Activated CD4-positive, alpha-beta T cell treated with anti-CD3 and anti-CD28 coated beads for 48 hours (primary cell): ENCODE measurements around the gene JPH4.
"Not testable (repeated sequence)": the region's sequence is repeated elsewhere in the genome, so short reads cannot be mapped to it uniquely, and the experiment has no call there.

Experiments used
- DNase-seq: peaks from one replicate; pipeline ENCODE4 v3.0.0-alpha.2; 2020

The JPH4 gene

DNA sequence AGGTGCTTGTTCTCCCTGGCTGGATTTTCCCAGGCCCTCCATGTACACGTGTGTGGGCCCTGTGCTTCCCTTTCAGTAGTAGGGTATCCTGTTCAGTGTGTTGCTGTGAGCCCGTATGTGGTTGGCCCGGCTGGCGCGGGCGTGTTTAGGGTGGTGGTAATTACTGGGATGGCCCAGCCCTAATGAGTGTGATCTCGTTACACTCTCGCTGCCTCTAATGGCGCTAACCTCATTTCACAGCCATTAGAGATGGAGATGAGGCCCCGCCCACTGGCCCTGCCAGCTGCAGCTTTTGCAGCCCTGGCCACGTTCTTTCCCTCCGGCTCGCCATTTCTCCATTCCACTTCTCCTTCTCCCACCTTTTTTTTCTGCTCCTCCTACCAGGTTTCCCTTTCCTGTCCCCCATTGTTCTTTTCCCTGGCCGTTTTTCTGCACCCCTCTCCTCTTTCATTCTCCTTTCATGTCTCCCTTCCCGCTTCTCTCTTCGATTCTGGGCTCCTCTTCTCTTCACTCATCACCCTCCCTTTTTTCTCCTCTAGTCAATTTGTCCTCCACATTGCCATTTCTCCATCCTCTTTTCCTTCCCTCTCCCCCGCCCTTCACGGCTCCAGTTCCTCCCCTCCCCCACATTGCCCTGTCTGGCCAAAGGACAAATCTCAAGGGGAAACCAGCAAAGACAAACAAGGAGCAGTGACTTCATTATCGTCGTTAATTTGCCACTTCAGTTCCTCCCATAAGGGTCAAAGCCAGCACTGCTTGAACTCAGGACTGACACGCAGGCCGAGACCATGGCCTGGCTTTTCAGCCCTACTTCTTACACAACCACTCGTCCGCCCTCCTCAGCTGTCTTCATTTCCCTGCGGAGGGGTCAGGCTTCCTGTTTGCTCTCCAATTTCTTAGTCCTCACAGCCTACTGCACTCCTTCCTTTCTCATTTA lies 33.8 kb downstream of the JPH4 start:
- DNase-seq = no peak

DNA sequence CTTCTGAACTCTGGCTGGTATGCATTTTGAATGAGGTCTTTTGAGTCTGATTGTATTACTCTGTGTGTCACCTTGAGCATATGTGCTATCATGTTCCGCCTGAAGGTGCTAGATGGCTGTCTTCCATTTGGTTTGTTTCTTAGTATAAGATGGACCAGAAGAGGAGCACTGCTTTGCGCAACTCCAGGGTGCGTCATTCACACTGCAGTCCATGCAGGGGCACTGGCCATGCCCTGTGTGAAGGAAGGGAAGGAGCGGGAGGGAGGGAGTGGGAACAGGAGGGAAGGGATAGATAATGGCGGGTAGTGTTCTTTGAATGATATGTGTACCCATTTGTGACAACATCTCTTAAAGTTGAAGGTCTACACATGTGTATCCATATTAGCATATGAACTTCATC lies 35.2 kb downstream of the JPH4 start:
- DNase-seq = no peak

DNA sequence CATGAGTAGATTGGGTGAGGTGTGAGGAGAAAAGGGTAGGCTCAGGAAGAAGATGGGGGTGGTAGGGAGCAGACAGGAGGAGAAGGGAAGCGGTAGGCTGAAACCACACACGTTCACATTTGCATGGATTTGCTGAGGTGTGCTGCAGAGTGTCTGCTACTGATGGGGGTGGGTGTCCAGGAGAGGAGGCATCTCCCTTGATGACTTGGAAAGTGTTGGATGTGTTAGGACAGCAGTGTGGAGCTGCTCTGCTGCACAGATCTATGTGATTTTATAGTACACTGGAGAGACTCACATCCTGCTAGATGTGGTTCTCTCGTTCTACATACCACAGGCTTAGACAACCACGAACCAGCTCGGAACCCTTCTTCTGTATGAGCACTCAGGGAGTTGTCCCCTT lies 36.3 kb downstream of the JPH4 start:
- DNase-seq = no peak

DNA sequence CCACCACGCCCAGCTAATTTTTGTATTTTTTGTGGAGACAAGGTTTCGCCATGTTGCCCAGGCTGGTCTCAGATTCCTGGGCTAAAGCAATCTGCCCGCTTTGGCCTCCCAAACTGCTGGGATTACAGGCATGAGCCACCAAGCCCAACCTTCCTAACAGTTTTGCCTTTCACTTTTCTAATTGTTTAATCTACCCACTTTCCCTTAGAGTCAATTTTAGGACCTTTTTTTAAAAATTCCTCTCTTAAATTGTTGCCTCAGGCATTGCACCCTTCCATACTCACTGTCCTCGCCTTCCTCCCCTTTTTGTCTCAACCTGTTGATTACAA lies 38.5 kb downstream of the JPH4 start:
- no peak for DNase-seq

DNA sequence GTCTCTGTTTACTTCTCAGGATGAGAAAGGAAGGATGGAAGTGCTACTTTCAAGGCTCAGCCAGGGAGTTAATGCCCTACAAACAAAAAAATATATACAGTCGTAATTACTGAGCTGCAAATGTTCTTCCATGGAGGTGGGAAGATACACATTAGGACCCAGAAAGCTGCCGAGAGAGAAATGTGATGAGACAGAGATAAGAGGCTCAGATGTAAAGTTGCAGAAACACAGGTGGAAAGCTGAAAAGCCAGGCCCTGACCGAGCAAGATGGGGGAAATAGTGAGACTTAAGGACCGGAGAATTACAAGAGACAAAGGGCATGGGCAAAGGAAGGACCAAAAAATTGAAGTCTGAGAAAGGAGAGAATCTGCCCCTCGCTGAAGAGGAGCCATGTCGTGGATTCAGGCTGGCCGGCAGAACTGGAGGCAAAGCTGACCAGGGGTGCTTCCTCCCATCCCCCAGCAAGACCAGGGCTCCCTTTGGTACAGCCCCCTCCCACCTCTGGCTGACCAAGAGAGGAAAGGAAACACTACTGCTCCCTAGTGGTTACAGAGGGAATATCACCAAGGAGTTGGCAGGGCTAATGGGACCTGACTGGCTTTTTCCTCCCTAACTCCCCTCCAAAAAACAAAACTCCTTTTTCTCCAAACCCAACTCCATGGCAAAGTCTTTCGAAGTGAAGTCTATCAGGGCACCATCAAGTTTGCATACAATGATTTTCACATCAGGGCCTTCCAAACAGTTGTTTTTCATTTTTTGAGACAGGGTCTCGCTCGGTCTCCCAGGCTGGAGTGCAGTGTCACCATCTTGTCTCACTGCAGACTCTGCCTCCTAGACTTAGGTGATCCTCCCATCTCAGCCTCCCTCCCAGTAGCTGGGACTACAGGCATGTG lies 39.1 kb downstream of the JPH4 start:
- peak; percentile 19 for DNase-seq

DNA sequence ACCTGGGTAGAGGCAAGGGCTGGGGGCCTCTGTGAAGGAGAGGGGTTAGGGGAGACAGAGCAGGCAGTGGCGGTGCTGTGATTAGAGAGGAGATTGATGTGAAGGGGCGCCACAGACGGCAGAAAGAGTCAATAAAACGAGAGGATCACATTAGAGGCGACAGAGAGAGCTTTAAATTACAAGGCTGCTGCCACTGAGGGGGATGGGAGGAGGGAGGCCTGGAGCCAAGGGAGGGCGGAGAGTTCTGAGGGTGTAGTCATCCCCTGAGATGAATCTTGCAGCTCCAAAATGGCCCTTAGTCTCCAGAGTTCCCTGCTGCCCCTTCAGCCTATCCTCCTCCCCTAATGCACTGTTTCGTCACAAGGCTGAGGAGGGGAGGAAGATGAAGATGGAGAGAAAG lies 39.8 kb downstream of the JPH4 start:
- DNase-seq = no peak

DNA sequence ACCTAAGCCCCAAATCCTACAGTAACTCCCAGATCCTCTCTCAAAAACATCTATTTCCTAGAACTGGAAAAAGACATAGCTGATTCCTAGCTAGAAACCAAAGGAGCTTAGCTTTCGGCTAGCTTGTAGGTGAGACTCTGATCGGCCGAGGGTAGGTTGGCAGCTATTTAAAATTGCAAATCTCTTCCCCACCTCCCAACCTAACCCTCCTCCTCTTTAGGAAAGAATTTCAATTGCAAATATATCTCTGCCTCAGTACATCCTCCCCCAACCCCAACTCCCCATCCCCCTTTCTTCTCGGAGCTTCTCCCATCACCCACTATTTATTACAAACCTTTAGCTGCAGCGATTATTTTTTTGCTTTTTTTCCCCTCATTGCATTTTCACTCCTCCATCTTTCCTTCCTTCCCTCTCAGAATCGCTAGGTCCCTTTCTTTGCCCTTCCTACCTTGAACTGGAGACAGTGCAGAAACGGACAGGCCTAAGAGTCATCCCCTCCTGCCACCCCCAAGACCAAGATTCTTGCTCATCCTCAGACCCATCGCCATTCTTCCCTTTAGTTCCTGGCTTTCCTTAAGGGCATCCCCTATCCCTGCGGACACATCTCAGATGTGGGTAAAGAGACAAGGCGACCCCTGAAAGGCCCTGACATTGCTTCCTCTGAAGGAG lies 40.4 kb downstream of the JPH4 start:
- no peak for DNase-seq

DNA sequence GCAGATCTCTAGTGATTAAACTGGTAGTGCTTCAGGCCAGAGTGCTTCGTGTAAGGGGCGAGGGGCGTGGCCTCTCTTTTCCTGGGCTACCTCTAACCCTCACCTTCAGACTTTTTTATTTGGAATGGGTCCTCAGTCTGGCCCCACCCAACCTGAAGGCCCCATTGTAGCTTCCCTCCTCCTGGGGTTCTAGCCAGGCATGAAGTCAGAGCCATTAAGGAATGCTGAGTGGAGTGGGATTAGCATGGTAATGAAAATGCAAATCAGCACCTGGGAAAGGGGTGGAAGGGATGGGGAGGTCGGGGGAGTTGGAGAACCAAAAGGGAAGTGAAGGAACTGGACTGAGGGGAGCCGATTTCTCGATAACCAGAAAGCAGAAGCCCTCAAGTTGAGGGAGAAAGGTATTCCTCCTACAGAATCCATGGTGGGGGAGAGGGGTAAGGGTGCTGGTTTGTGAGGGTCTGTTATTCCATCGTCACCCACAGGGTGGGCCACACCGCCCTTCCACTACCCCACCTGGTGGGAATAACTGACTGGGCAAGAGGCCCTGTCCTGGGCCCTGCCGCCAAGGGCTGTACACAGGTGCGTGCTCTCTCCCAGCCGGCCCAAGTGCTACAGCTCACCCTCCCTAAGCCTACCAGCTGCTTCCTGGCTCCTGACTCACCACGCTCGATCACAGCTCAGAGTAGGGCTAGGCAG lies 41.1 kb downstream of the JPH4 start:
- DNase-seq = no peak

DNA sequence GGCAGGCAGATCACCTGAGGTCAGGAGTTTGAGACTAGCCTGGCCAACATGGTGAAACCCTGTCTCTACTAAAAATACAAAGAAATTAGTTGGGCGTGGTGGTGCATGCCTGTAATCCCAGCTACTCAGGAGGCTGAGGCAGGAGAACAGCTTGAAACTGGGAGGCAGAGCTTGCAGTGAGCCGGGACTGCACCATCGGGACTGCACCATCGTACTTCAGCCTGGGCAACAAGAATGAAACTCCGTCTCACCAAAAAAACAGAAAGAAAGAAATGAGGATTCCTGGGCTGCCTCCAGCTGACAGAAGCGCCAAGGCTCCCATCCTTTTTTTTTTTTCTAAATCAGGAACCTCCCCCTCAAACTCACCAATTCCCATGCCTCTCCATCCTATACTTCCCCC lies 41.7 kb downstream of the JPH4 start:
- not testable (repeated sequence) for DNase-seq

DNA sequence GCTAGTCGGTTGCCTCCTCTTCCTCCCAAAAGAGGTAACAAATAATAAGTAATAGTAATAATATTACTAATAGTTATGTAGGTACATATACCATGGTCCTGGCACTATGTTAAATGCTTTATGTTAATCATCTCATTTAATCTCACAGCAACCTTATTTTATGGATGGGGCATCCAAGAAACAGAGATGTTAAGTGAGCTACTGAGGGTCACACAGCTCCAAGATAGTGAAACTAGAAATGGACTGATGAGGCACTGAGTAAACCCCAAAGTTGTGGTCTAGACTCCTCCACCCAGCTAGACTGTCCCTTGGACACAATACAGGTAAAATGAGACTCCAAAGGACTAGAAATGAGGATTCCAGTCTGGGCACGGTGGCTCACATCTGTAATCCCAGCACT lies 42.1 kb downstream of the JPH4 start:
- DNase-seq = no peak

DNA sequence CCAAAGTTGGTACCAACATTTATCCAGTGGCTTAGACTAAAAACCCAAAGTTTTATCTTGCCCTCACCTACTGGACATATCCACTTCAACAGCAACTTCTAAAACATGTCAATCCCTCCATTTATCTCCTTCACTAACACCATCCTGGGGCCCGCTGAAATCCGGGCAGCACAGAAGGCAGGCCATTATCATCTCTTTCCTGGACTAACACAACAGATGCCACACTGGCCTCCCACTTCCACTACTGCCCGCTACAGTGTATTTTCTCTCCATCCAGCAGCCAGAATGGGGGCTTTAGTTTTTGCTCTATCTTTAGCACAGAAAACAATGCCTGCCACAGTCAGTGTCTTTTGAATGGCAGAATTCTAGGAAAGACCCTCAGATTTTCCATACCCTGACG lies 42.6 kb downstream of the JPH4 start:
- DNase-seq = no peak

DNA sequence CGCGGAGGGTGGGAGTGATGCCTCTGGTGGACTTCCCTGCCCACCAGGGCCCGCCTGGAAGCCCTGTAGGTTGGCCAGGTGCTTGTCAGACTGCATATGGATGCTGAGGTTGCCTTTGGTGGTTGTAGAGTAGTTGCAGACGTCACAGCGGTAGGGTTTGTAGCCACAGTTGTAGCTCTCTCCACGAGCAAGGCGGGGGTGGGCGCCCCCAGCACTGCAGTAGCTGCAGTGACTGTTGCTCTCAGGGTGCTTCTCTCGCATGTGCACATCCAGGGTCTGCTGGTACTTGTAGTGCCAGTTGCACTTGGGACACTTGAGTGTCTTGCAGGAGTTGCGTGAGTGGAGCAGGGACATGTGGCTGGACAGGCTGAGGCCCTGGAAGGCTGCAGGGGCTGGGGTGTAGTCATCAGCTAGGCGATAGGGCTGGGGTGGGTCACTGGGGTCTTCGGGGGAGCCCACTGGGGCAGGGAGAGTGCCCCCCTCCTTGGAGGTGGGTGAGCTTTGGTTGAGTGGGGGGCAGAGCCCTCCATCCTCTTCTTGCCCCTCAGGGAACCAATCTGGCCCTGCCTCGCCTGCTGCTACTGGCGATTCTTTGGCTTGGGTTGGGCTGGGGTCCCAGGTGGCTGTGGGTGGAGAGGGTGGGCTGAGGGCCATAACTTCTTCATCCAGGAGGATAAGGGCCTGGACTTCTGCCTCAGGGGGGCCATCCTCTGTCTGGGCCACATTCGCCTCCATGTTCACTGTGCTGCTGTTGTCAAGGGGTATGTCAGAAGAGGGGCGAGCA lies 44.7 kb downstream of the JPH4 start:
- no peak for DNase-seq

DNA sequence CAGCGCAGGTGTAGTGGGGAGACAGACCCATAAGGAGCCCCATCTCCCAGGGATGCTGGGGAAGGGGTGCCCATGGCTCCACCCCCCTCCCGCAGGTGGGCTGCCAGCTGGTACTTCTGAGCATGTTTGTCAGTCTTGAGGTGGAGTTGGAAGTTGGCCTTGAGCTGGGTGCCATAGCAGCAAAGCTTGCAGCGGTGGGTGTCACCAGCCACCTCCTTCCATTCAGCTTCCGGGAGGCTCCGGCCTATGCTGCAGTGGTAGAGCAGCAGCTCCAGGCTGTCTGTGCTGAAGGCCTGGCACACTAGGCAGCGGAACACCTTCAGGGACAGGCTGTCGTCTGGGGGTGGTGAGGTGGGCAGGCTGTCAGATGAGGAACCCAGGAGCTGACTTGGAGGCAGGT lies 45.9 kb downstream of the JPH4 start:
- DNase-seq = no peak

DNA sequence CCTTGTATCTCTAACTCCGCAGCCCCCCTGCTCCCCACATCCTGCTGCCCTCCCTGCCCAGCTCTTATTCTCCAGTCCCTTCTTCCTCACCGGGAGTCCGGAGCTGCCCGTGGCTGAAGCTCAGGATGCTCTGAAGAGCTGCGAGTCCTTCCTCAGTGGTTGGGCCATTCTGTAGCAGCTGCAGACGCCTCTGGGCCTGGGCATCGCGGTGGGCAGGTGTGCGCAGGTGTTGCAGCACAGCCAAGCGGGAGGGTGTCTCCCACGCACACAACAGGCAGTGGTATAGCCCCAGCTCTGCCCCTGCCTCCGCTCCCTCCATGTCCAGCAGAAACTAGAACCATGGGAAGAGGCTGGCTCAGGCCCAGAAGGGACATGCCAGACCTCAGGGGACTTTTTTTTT lies 47.2 kb downstream of the JPH4 start:
- no peak for DNase-seq

DNA sequence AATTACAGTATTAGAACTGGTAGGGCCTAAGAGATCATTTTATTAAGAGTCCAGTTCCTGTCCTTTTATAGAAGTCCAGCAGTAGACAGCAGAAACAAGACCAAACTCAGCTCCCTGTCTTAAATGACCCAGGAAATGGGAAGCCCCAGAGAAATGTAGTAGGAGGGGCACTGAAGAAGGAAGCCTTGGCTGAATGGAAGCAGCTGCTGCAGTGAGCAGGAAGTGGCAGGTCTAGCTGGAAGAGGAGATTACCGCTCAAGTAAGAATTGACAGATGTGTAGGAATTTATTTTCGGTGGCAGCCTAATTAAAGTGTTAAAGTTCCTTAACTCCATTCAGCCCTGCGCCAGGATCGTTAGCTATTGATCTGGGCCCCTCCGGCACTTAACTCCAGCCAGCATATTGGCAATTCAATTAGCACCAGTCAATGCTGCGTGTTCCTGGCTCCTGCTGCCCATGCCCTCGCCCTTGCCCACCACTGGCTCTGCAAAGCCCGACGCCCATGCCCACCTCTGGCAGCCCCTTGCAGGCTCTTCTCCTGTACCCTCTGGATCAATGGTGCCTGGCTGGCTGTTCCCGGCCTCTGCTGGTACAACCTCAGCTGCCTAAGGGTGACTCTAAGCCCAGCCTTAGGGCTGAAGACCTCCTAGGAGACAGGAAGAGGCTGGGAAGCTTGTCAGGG lies 48.1 kb downstream of the JPH4 start:
- no peak for DNase-seq

DNA sequence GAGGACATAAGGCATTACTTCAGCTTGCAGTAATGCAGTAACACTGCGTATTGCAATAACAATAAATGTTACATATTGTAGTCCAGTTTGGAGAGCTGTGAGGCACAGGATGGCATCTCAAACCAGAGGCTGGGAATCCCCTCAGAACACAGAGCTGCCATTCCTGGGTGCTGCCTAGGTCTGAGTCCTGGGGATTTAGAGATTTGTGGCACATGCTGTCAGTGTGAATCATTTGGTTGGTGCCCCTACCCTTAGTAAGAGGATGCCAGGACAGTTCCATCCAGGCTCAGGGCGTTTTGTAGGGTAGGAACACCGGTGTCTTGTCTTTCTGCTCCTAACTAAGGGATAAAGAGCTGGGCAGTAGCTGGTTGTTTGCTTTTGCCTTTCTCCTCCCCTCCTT lies 49.6 kb downstream of the JPH4 start:
- no peak for DNase-seq

DNA sequence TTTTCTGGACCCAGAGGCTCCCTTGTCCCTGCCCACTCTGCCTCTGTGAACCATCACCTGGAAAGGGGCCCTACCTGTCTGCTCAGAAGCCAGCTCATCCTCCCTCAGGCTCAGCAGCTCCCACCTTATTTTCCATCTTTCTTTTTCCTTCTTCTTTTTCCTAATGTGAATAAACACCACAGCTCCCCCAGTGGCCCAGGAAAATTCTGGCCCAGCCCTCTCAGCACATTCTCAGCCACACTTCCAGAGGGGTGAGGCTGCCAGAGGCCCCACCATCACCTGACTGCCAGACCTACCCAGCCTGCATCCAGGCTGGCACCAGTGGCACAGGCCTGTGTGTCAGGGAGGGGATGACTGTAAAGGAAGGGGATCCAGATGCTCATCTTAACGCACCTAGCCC lies 50.0 kb downstream of the JPH4 start:
- no peak for DNase-seq

DNA sequence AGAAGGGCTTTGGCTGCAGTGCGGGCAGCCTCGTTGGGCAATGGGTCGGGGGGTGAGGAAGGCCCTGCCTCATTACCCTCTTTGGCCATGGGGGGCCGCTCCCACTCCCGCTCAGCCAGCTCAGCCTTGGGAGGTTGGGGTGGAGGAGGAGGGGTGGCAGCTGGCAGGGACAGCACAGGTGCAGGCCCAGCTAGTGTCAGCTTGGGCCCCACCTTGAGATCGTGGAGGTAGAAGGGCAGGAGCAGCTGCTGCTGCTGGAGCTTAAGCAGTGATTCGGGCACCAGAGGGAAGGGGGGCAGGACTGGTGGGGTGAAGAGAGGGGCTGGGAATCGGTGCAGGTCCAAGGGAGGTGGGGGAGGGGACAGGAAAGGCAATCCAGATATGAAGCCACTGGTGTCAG lies 53.0 kb downstream of the JPH4 start:
- DNase-seq = no peak

DNA sequence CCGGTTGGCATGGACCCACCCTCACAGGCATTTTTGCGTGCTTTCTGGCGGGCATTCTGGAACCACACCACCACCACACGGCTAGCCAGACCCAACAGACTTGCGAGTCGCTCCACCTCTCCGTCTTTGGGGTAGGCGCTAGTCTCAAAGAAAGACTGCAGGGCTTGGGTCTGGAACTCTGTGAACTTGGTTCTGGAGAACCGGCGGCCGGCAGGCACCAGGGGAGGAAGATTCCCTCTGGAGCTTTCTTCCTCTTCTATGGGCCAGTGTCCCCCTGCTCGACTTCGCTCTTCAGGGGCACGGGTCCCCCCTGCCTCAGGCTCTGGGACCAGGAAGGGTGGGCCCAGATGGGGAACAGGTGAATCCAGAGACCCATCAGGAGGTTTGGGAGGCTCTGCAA lies 53.6 kb downstream of the JPH4 start:
- DNase-seq = no peak

DNA sequence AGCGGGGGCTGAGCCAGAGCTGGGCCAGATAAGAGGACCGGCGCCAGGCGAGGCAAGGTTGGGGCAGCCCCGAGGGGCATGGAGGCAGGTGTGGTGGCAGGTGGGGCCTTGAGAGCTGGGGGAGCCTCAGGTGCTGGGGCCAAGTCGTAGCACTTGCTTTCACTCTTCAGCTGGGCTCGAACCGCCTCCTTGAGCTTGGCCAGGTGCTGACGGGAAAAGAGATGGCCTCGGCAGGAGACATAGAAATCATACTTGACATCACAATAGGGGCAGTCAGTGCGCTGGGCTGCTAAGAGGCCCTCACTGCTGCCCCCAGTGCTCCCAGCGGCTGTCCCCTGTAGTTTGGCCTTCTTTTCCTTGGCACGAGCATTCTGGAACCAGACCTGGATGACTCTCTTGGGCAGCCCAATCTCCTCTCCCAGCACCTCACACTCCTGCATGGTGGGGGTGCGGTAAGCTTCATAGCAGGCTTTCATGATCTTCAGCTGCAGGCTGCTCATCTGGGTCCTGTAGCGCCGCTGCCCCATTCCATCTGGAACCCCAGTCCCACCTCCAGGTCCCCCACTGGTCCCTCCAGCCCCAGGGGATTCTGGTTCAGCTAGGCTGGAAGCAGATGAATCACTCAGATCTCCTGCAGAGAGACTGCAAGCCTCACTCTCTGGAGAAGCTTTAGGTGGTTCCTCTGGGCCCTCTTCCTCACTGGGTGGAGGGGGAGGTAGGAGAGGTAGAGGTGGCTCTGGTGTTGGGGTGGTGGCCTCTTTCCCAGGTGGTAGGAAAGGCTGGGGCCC lies 55.2 kb downstream of the JPH4 start:
- DNase-seq = no peak
